GM19035 (cell line): ENCODE measurements around the gene FAM53B.

Experiments
- ATAC-seq: cut with Tn5 transposase; IDR thresholded peaks from one replicate; pipeline ENCODE4 v1.9.1; 2021; ENCODE audit not compliant: unreplicated experiment

FAM53B gene

DNA sequence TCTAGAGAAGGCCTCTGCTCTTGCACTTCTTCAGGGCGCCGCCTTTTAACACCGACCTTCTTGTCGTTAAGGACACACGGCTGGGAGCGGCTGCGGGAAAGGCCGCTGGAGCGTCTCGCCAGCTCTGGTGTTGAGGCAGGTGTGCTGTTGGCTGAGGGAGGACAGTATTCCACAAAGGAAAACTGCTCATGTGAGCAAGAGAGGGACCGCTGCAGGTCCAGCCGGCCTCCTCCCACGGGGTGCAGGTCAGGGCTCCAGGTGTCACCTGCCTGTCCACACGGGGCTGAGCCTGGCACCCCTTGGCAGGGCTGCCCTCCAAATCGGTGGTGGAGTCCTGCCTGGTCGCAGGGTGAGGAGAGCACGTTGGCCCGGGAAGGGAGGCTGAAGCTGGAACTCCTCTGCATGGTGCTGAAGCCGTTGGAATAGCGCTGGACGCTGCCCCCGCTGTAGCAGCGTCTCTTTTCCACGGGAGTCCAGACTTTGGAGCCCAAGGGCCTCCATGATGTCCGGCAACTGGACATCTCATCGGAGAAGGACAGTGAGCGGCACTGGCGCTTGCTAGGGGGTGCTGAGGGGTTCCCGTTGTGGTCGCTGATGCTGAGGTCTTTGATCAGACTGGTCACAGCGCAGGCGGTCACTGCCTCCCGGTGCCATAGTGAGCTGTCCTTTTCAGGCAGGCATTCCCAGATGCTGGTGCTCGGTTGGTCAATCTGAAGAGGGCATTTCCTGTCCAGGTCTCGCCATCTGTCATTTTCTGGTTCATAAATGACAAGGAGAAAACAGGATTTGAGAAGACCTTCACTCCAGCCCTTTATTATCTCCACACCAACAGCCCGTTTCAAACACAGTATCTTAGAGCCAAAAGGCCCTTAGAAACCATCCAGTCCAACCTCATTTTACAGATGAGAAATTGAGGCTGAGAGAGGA lies 62.3 kb downstream of the FAM53B start:
- no peak for ATAC-seq

DNA sequence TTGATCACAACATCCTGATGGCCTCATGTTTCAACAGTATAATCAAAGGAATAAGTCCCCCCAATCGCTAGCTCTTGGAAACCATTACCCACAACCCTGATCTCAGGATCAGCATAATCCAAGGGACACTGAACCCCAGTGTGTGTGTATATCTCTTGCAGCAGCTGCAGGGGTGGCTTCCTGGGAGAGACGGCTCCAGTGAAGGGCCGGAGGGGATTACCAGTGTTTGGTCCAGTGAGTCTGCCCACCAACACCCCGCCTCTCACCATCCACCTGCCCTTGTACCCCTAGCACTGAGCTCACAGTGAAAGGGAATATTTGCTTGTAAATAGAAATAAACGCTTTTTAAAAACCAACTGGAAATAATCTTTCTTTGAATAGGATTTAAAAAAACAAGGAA lies 63.1 kb downstream of the FAM53B start:
- ATAC-seq: no peak

DNA sequence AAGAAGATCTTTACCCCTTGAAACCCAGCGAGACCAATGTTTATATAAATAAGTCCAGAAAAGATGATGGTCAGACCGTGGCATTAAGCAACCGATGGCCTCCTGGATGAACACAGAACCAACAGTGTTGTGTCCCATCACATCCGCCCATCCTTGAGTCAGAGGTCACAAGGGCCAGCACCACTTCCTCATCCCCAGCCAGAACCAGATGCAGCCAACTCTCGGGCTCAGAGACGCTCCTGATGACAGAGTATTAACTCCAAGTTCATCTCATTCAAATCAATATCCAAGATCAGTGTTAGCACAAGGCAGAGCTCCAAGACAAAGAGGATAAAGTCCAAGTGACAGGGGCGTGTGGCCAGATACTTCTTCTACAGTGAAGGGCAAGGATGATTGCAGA lies 63.5 kb downstream of the FAM53B start:
- no peak for ATAC-seq

DNA sequence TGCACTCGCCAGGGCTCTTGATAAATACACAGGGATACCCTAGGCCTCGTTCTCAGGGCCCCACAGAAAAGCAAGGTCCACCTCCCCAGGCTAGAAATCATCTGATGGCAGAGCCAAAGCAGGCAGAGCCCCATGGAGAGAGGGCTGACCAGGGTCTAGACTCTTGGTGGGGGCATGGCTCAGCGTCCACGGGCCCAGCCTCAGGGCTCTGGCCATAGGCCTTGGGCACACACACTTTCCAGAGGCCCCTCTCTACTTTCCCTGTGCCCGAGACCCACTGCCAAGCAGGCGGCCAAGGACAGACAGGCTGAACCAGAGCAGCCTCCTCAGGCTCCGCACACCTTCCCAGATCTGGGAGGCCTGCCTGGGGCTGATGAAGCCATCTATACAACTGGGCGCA lies 64.8 kb downstream of the FAM53B start:
- ATAC-seq: no peak

DNA sequence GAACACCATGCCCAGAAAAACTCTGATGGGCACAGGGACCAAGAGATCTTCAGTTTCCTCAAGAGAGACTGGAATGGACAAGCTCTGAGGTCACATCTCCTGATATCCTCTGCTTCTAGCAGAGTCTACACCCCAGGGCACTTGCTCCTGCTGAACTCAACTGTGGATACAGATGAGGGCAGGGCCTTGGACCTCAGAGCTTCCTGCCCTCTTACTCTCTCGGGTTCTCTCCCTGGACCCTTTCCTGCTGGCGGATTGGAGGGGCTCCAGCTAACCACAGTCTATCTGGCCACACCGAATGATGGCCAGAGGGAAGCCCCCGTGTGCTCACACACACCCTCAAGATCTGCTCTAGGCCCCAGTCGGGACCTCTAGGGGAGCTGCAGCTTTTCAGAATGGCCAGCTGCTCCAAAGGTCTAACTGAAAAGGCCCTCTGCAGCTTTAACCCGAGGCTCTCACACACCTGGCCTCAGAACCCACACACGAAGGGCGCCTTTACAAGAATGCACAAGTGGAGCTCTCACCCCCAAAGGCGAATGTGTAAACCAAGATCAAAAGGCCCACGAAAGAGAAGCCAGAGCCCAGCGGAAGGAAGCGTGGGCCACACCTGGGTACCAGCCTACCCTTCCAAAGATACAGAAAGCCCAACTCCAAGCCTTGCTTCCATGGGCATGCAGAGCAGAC lies 65.5 kb downstream of the FAM53B start:
- no peak for ATAC-seq

DNA sequence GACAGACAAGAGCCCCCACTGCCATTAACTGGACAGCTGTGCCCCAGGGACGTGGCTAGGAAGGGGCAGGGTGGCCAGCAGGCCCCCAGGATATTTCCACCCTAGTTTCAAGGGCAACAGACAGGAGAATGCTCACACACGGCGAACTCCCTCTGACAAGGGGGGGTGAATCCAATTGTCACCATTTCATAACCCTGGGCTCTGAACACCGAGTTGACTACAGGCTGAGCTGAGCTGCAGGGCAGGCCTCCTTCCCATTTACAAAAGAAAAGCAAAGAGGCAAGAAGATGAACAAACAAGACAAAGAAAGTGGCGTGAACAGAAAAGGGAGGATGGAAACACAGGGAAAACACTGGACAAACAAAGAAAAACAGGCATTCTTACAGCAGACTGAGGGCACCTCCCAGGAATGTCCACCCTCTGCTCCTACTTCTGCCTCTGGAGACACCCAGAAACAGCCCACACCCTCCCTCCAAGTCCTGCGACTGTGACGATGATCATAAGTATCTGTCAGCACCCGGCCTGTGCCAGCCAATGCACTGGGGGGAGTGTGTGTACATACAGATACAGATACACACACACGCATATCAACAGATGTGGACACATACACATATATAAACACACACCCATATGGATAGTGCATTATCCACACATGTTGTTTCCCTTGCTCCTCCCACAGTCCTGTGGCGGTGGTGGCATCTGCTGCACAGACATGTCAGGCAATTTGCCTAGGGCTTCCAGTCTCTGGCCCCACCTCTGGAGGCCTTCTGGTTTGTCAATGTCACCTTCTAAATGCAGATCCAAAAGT lies 66.2 kb downstream of the FAM53B start:
- ATAC-seq: no peak

DNA sequence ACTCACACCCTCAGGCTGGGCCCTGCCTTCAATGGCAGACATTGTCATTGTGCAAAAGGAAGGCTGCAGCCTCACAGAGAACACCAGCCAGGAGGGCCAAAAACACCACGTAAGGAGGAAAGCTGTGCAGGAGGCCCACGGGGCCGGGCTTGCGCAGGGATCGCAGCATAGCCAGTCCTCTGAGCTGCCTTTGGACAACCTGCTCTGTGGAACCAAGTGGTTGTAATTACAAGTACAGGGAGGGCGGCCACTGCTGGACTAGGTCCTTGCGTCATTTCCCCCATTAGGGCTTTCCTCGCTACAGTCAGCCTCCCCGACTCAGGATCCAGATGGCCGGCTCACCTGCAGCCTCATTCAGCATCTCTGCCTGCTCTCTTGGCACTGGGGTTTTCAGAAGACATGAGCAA lies 66.9 kb downstream of the FAM53B start:
- no peak for ATAC-seq

DNA sequence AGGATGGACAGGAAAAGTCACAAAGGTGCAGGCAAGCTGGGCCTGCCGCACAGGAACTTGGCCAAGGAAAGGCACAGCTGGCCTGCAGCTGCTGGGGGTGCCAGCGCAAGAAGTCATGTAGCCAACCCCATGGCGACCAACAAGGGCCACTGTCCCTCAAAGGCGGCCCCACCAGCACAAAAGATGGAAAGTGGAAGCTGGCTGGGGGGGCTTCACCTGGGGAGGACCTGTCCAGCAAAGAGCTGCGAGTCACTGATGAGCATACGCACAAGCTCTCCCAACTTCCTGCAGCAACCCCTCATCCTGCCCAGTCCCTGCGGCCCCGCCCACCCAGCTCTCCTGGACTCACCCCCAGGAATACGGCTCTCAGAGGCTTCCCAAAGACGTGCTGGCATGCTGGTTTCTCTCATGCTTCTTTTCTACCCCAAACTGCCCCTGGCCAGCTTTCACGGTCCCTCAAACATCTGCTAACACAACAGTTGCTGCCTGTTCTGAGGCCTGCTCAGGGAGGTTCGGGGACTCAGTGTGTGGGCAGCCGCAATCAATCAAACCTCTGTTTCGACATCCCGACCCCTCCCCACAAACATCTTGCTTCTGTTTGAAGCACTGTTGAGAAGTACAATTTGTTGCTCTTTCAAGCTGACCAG lies 67.6 kb downstream of the FAM53B start:
- no peak for ATAC-seq

DNA sequence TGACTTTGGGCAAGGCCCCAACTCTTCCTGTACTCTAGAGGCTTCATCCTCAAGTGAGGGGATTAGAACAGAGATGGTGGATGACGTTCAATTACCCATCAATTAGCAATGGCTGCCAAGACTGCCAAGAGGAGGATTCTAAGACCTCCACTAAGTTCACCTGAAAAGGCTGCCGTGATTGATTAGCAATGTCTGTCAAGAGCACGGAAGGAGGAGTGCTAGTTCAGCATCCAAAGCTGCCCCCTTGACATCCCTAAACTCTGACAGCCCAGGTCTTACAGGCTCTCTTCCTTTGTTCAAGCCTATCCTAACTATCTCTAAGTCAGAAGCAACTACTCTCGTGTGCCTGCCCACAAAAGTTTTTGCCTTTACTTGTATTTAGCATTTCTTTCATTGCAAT lies 68.4 kb downstream of the FAM53B start:
- ATAC-seq: no peak

DNA sequence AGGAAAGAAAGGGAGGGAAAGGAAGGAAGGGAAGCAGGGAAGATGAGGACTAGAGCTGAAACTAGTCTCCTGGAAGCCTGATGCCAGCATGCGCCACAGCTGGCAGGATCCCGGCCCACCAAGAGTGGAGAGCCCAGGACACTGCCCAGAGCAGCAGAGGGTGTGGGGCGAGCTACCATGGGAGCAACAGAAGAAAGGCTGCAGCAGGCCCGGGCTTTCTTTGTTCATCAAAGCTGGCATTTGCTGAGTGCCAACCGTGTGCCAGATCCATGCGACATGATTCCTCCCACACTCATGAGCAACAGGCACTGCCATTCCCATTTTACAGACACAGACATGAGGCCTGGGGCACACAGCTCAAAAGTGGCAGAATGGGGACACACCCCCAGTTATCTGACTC lies 68.9 kb downstream of the FAM53B start:
- ATAC-seq: no peak

DNA sequence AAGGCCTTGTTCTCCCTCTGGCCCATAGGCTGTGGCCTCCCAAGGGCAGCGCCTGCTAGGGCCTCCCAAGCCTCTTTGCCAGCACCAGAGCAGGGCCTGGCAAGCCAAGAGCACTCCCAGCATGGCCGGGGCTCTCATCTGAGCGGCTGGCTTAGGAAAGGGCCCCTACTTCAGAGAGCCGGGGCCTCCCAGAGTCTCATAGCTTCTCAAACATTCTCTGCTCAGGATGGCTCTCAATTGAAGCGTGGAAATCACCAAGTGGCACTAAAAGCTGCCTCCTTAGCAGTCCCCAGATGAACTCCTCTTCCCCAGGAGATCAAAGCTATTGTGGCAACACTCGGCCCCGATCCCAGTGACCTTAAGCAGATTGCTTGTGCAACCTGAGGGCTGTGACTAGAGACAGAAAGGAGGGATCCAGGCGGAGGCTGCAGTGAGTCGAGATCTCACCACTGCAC lies 69.4 kb downstream of the FAM53B start:
- no peak for ATAC-seq

DNA sequence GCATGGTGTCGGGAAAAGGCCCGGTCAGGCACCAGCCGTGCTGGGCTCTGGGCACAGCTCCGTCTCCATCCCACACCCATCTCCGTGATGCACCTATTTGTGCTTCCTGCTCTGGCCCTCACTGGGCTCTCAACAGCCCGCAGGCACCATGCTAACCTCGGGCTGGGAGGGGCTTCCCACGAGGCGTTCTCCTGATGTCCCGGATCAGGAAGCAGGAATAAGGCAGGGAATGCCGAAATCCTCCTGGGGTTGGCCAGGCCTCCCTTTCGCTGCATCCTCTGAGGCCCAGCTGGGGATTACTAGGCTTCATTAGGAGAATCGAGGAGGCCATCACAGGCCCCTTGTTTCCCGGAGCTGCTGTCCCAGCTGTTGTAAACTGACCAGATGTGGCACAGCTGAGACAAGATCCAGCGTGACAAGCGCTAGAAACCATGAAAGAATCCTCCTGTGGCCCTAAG lies 72.0 kb downstream of the FAM53B start:
- no peak for ATAC-seq

DNA sequence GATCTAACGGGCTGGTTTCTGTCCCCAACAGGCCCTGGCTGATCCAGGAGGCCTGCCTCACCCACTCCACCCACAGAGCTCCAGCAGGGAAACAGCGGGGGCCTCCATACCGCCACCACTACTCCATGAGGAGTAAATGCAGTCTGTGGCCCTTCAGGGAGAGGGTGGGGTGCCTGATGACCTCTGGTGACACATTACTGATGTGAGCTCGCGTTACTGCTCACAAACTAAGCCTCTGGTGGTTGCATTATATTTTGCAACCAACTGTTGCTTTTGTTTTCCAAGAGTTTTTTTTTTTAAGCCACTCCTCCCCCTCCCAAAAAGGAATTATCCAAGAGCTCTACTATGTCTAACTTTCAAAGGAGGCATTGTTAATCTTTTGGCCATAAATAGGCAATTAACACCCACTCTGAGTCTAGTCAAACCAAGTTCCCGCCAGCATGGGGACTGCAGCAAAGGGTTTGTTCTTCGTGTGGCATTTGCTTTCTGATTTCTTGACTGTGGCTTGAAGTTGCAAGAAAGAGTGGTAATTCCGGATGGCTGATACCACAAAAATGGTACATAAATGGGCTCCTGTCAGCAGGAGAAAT lies 72.6 kb downstream of the FAM53B start:
- no peak for ATAC-seq

DNA sequence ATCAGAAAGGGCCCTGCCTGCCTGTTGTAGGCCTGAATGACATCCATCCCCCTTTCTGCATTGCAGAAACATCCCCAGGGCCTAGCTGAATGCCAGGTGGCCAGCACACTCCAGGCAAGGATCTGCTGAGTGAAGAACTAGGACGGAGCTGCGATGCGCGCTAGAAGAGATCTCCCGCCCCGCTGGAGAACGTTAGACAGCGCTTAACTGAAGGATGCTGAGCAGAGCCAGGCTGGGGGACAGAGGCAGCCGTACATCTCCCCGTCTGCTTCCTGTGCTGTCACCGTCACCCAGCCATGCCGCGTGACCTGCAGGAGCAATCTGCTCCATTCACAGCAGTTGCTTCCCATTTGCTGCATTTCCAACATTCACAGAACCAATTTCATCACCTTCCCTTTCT lies 73.3 kb downstream of the FAM53B start:
- ATAC-seq: no peak

DNA sequence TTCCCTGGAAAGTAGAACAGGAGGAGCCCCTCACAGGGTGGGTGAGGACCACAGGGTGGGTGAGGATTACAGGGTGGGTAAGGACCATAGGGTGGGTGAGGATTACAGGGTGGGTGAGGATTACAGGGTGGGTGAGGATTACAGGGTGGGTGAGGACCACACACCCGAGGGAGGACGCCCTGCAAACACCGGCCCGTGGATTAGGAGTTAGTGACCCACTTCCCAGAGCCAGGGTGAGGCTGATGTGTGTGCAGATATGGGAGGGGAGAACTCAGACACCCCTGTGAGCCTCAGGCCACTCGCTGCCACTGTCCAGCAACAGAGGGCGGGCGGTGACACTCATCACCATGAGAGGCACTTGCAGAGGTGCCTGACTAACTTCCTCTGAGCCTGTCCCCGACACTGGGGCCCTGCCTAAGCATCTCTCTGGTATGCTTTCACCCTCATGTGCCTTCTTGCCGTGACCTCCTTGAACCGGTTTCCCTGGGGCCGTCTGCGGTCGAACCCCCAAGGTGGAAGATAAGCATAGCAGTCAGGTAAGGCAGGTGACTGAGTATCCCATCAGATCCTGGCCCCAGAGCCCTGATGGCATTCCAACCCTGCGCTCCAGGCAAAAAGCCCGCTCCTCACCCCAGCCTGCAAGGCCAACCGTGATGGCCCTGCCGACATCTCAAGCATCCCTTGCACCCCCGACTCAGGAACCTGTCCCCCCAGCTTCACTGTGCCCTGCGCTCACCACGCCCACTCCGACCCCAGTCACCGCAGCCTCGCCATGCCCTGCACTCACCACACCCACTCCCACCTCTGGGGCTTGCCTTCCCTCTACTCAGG lies 74.1 kb downstream of the FAM53B start:
- no peak for ATAC-seq

DNA sequence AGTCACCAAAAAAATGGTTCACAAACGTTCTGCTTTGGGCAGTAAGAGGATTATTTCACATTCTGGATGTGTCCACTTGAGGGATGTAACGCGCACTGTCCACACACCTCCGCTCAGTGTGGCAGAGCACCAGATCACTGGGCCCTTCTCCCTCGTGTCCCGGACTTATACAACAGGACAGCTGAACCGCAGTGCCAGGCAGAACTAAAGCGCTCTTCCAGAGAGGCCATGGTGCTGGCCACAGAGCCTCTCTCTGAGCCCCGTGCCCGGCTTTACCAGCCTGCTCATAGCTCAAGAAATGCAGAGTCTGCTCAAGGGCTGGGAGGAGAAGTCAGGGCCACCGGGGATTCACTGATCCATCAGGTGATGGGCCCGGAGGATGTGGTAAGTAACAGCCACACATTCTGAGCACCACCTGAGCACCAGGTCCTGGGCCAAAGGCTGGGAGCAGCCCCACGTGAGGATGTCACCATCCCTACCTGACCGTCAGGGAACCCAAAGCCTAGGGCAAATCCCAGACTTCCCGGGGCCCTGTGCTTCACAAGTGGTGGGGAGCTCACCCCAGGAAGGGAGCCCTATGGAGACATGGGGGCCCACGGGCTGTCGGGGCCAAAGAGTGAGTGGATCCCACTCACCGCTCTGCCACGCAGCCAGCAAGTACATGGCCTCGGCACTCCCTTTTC lies 74.9 kb downstream of the FAM53B start:
- no peak for ATAC-seq

DNA sequence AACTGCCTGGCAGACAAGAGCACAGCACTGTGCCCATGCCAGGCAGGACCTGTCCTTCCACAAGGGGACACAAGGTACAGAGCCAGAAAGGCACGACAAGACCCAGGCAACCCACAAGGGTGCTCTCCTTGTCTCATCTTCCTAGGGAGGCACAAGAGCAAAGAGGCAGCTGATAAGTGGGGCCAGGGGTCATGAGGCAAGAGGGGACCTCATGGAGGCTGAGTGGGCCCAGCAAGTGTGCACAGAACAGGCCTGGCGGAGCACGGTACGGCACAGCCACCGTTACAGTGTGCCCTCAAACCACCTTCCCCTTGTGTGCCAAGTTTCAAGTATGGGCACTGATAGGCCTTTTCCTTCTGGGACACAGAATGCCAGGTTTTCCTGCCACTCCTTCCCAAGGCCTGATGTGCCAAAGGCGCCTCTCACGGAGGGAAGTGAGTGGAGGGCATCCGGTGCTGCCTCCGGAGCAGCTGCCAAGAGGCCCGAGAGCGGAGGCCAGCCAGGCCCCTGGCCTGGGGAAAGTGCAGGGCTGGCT lies 75.6 kb downstream of the FAM53B start:
- no peak for ATAC-seq

DNA sequence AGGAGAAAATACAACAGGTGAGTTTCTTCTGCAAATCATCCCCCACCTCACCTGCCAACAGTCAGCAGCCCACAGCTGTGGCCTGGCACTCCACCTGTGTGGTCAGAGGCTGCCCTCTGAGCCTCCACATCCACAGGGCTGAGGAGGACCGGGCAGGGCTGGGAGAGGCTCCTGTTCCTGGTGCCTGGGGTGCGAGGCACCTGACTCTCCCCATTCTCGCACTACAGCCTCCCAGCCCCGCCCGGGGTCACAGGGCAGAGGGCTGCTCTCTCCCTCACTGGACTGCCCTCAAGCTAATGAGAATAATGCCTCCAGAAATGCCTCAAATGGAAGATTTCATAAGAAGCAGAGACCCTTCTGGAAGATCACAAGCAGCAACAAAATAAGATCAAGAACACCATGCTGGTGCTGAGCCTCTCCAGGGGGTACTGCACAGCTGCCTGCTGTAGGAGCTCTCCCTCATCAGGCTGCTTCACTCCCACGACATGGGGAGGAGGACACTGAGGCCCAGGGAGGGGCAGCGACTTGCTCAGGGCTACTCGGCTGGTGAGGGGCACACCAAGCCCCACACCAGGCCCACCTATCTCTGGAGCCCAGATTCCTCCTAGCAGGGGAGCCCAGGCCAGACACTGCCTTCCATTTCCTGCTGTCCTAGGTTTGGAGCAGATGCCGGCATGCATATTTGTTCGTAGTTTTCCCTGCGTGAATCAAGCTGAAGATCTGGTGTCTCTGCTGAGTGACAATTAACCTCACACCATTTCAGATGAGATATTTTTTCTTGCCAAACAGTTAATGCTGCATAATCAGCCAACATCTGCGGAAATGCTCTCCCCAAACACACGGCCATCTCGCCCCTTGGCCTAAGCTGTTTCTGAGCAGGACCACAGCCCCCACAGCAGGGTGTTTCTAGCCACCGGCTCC lies 76.5 kb downstream of the FAM53B start:
- no peak for ATAC-seq
